Smooth muscle cell (in vitro differentiated cells): ENCODE measurements around the gene ZXDC. TPM values are rescaled to one million over a fixed set of nuclear protein-coding genes. Genes with fewer than 3 reads are reported as not detected.

ENCODE experiments used
- DNase-seq: peaks from one replicate; lab custom pipeline; 2025; ENCODE audit not compliant: unreplicated experiment; lab: John Stamatoyannopoulos, UW
- H2AFZ ChIP-seq: fragments of 200-600 bp; sonication (generic); 2 replicates; pipeline ENCODE4 v1.6.0; 2016; ENCODE audit warnings: antibody characterized with exemption, low read depth, mild to moderate bottlenecking
- H3F3A ChIP-seq: fragments of 200-600 bp; sonication (generic); 2 replicates; pipeline ENCODE4 v1.6.0; 2017; ENCODE audit warnings: antibody characterized with exemption, low read depth
- H3K27ac ChIP-seq: fragments of 200-600 bp; sonication (generic); 2 replicates; pipeline ENCODE4 v1.5.1; 2016; ENCODE audit warnings: low read depth, mild to moderate bottlenecking
- H3K27me3 ChIP-seq: fragments of 200-600 bp; sonication (generic); 2 replicates; pipeline ENCODE4 v1.6.1; 2016; ENCODE audit warnings: low read depth, mild to moderate bottlenecking
- H3K36me3 ChIP-seq: fragments of 200-600 bp; sonication (generic); 2 replicates; pipeline ENCODE4 v1.5.1; 2016; ENCODE audit warnings: low read depth
- H3K4me1 ChIP-seq: fragments of 200-600 bp; sonication (generic); 2 replicates; pipeline ENCODE4 v1.5.1; 2016; ENCODE audit warnings: low read depth
- H3K4me2 ChIP-seq: fragments of 200-600 bp; sonication (generic); 2 replicates; pipeline ENCODE4 v1.6.0; 2016; ENCODE audit warnings: mild to moderate bottlenecking
- H3K4me3 ChIP-seq: fragments of 200-600 bp; sonication (generic); 2 replicates; pipeline ENCODE4 v1.5.1; 2016; ENCODE audit warnings: mild to moderate bottlenecking
- H3K79me2 ChIP-seq: fragments of 200-600 bp; sonication (generic); 2 replicates; pipeline ENCODE4 v1.6.0; 2016; ENCODE audit warnings: low read depth, mild to moderate bottlenecking
- H3K9ac ChIP-seq: fragments of 200-600 bp; sonication (generic); 2 replicates; pipeline ENCODE4 v1.6.0; 2016; ENCODE audit warnings: low read depth
- H3K9me3 ChIP-seq: fragments of 200-600 bp; sonication (generic); replicated peaks from 2 replicates; pipeline ENCODE4 v1.5.1; 2016; ENCODE audit warnings: low read depth
- H4K20me1 ChIP-seq: fragments of 200-600 bp; sonication (generic); 2 replicates; pipeline ENCODE4 v1.6.0; 2016; ENCODE audit warnings: low read depth
- WGBS: methylation state at CpG from one replicate; pipeline ENCODE4 v1.1.7; 2016; ENCODE audit warnings: low lambda C conversion rate; 5-methylcytosine and 5-hydroxymethylcytosine counted together
- polyA plus RNA-seq: library from polyadenylated mRNA; unstranded; fragments of >200 nt; fragmentation: Nextera tagmentation; extraction: Ambion mirVana; gene quantifications from 2 replicates; pipeline ENCODE4 v1.2.1, GENCODE V29; 2016
- total RNA-seq: library from RNA; depleted of rRNA; stranded (reverse); fragments of >200 nt; gene quantifications from 2 replicates; pipeline ENCODE4 v1.2.3, GENCODE V29; 2014
- TF ChIP-seq, protein P1 (sequence below): fragments of 200-600 bp; sonication (generic); IDR thresholded peaks from 2 replicates; pipeline ENCODE4 v1.5.1; 2017; ENCODE audit warnings: borderline replicate concordance, mild to moderate bottlenecking, antibody characterized with exemption; ENCODE audit not compliant: insufficient read depth, poor library complexity, severe bottlenecking

ZXDC gene
- total and polyA plus RNA-seq, 2 experiments from 2014 or later: 9.2 to 20.4 TPM

DNA sequence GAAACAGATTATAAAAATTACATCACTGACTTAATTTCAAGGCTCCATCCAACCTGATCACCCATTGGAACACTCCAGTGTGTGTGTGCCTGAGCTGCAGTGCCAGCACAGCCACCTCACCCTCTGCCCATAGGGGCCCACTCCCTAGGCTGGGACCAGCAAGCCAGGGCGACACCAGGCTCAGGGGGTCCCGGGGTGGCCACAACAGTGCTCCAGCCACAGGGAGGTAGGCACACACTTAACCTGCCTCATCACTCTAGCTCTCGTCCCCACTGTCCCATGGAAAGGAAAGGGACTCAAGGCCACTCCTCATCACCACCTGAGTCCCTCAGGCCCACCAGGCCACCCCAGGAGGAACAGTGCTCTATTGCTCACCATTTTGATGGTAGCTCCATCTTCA lies 24.9 kb downstream of the ZXDC start:
- H3K36me3 ChIP-seq: peaks cover 4% of the 10 kb centered on the region
- peaks cover 30% of the 10 kb centered on the region for H4K20me1 ChIP-seq
- H3K4me2 ChIP-seq: no peak overlapping the region
- H3K27ac ChIP-seq: no peak overlapping the region
- no peaks in the 10 kb centered on the region for H3F3A ChIP-seq
- no peaks in the 10 kb centered on the region for H3K9me3 ChIP-seq
- WGBS: 97% methylated on average over 3 of the region's 3 CpGs
- no peaks in the 10 kb centered on the region for H3K4me1 ChIP-seq
- no peak overlapping the region for H3K9ac ChIP-seq
- no peak overlapping the region for H2AFZ ChIP-seq
- no peak overlapping the region for H3K4me3 ChIP-seq
- H3K27me3 ChIP-seq: no peaks in the 10 kb centered on the region
- H3K79me2 ChIP-seq: no peaks in the 10 kb centered on the region
- no peak for DNase-seq
- TF ChIP-seq, protein P1, sequence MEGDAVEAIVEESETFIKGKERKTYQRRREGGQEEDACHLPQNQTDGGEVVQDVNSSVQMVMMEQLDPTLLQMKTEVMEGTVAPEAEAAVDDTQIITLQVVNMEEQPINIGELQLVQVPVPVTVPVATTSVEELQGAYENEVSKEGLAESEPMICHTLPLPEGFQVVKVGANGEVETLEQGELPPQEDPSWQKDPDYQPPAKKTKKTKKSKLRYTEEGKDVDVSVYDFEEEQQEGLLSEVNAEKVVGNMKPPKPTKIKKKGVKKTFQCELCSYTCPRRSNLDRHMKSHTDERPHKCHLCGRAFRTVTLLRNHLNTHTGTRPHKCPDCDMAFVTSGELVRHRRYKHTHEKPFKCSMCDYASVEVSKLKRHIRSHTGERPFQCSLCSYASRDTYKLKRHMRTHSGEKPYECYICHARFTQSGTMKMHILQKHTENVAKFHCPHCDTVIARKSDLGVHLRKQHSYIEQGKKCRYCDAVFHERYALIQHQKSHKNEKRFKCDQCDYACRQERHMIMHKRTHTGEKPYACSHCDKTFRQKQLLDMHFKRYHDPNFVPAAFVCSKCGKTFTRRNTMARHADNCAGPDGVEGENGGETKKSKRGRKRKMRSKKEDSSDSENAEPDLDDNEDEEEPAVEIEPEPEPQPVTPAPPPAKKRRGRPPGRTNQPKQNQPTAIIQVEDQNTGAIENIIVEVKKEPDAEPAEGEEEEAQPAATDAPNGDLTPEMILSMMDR: no peak

DNA sequence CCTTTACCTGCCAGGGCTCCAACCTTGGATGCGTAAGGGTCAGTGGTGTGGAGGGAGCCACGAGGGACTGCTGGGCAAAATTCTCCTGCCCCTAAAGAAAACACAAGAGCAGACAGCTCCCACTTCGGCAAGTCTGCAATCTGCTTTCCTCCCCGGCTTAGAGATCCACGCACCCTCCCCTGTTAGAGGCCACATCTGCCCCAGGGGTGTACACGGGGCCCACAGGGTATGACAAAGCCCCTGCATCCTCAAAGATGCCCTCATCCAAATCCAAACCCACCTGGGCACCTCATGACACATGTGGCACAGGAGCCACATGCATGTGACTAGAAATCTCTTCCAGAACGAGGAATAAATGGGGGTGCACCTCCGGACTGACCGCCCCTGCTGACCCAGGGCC lies 25.5 kb downstream of the ZXDC start:
- DNase-seq: no peak
- no peak overlapping the region for H2AFZ ChIP-seq

DNA sequence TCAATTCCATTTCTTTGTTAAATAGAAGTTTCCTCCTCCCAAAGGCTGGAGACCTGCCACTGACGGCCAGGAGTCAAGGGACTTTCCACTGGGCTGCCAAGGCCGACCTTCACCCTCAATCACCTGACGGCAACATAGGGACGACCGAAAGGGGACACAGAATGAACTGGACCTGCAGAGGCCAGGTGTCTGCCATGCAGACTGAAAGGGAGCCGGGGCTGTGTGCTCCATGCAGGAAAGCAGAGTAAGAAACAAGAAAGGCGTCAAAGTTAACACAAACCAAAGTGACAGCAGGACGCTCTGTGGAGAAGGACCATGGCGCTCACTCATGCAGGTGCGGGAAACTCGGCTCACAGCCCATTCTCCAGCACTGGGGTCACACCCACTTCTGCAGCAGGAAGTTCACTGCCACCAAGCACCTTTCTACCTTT lies 26.1 kb downstream of the ZXDC start:
- Histone ChIP-seq H3K4me2 (no peak overlapping the region), H3K27ac (no peak overlapping the region), H4K20me1 (peaks cover 18% of the 10 kb centered on the region), H3K4me1 (no peaks in the 10 kb centered on the region), H3K36me3 (peaks cover 3% of the 10 kb centered on the region), H3K9me3 (no peaks in the 10 kb centered on the region), H3F3A (no peaks in the 10 kb centered on the region), H3K27me3 (no peaks in the 10 kb centered on the region), H3K79me2 (no peaks in the 10 kb centered on the region), H3K4me3 (no peak overlapping the region), H3K9ac (no peak overlapping the region), H2AFZ (no peak overlapping the region)
- no peak for DNase-seq
- TF ChIP-seq, protein P1: no peak
- 95% methylated on average over 11 of the region's 11 CpGs for WGBS

More for the DNA sequence above, 25.5 kb downstream of the ZXDC start:
- Histone ChIP-seq H3K4me3 (no peak overlapping the region), H3K4me2 (no peak overlapping the region), H3K4me1 (no peaks in the 10 kb centered on the region), H3K27me3 (no peaks in the 10 kb centered on the region), H3K9ac (no peak overlapping the region), H3F3A (no peaks in the 10 kb centered on the region), H3K9me3 (no peaks in the 10 kb centered on the region), H3K27ac (no peak overlapping the region), H3K36me3 (peaks cover 4% of the 10 kb centered on the region), H3K79me2 (no peaks in the 10 kb centered on the region), H4K20me1 (peaks cover 24% of the 10 kb centered on the region)
- 88% methylated on average over 9 of the region's 9 CpGs for WGBS
- TF ChIP-seq, protein P1: no peak

DNA sequence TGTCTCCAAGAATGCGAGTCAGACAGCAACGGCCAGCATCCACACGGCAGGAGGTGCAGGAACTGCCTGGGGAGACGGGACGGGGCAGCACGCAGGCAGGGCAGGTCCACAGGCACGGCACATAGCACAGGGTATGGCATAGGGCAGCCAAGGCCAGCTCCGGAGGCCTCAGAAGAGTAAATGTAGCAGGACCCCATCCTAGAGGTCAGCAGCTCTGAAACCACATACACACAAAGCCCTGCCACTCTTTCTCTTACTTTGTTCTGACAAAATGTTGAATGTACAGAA lies 26.9 kb downstream of the ZXDC start:
- no peak overlapping the region for H3K4me2 ChIP-seq
- peaks cover 12% of the 10 kb centered on the region for H4K20me1 ChIP-seq
- 96% methylated on average over 8 of the region's 8 CpGs for WGBS
- H3K4me1 ChIP-seq: no peaks in the 10 kb centered on the region
- no peak for DNase-seq
- no peaks in the 10 kb centered on the region for H3F3A ChIP-seq
- no peak overlapping the region for H3K27ac ChIP-seq
- H3K36me3 ChIP-seq: no peaks in the 10 kb centered on the region
- no peaks in the 10 kb centered on the region for H3K9me3 ChIP-seq
- no peak overlapping the region for H3K4me3 ChIP-seq
- H2AFZ ChIP-seq: no peak overlapping the region
- H3K27me3 ChIP-seq: no peaks in the 10 kb centered on the region
- H3K79me2 ChIP-seq: no peaks in the 10 kb centered on the region
- no peak overlapping the region for H3K9ac ChIP-seq
- TF ChIP-seq, protein P1: no peak
